IPS-15b (cell line): ENCODE measurements around the gene PITRM1.

Experiments used
- H3K27me3 ChIP-seq: one replicate; pipeline ENCODE4 v1.6.1; 2013; ENCODE audit warnings: low read length; ENCODE audit not compliant: control insufficient read depth, insufficient read depth
- H3K36me3 ChIP-seq: one replicate; pipeline ENCODE4 v1.6.1; 2013; ENCODE audit warnings: low read length; ENCODE audit not compliant: control insufficient read depth, insufficient read depth
- H3K4me1 ChIP-seq: one replicate; pipeline ENCODE4 v1.6.1; 2013; ENCODE audit warnings: mild to moderate bottlenecking, low read length; ENCODE audit not compliant: control insufficient read depth, insufficient read depth
- H3K4me3 ChIP-seq: one replicate; pipeline ENCODE4 v1.5.1; 2013; ENCODE audit warnings: low read depth, low read length
- H3K9ac ChIP-seq: one replicate; pipeline ENCODE4 v1.6.1; 2013; ENCODE audit warnings: low read depth, mild to moderate bottlenecking, low read length
- H3K9me3 ChIP-seq: one replicate; pipeline ENCODE4 v1.6.1; 2013; ENCODE audit warnings: mild to moderate bottlenecking, low read length; ENCODE audit not compliant: control insufficient read depth, insufficient read depth

Gene PITRM1

GRCh38 chr10:3122486-3123205, 49.9 kb downstream of the PITRM1 start:
- Histone ChIP-seq H3K4me3 (no peak overlapping the region), H3K27me3 (no peaks in the 10 kb centered on the region), H3K9me3 (no peaks in the 10 kb centered on the region), H3K4me1 (no peaks in the 10 kb centered on the region), H3K9ac (no peak overlapping the region), H3K36me3 (peaks cover 72% of the 10 kb centered on the region)

GRCh38 chr10:3122034-3122433, 50.5 kb downstream of the PITRM1 start:
- Histone ChIP-seq H3K4me1 (no peaks in the 10 kb centered on the region), H3K36me3 (peaks cover 74% of the 10 kb centered on the region), H3K9ac (no peak overlapping the region), H3K4me3 (no peak overlapping the region), H3K27me3 (no peaks in the 10 kb centered on the region), H3K9me3 (no peaks in the 10 kb centered on the region)

GRCh38 chr10:3119796-3120459, 52.7 kb downstream of the PITRM1 start:
- no peak overlapping the region for H3K9ac ChIP-seq
- peaks cover 69% of the 10 kb centered on the region for H3K36me3 ChIP-seq
- no peaks in the 10 kb centered on the region for H3K27me3 ChIP-seq
- H3K4me3 ChIP-seq: no peak overlapping the region
- no peaks in the 10 kb centered on the region for H3K4me1 ChIP-seq
- H3K9me3 ChIP-seq: no peaks in the 10 kb centered on the region

- H3K9me3 ChIP-seq: no peaks in the 10 kb centered on the region
- no peaks in the 10 kb centered on the region for H3K4me1 ChIP-seq
- no peak overlapping the region for H3K4me3 ChIP-seq
- peaks cover 65% of the 10 kb centered on the region for H3K36me3 ChIP-seq
- no peaks in the 10 kb centered on the region for H3K27me3 ChIP-seq
- no peak overlapping the region for H3K9ac ChIP-seq
These were observed 53.9 kb downstream of the PITRM1 start for GRCh38 chr10:3118641-3119091.

- Histone ChIP-seq H3K9me3 (no peaks in the 10 kb centered on the region), H3K9ac (no peak overlapping the region), H3K4me1 (no peaks in the 10 kb centered on the region), H3K4me3 (no peak overlapping the region), H3K36me3 (peaks cover 66% of the 10 kb centered on the region), H3K27me3 (no peaks in the 10 kb centered on the region)
These were observed 55.1 kb downstream of the PITRM1 start for GRCh38 chr10:3117486-3117885.

GRCh38 chr10:3116508-3117100, 56.0 kb downstream of the PITRM1 start:
- Histone ChIP-seq H3K9ac (no peak overlapping the region), H3K27me3 (no peaks in the 10 kb centered on the region), H3K4me3 (no peak overlapping the region), H3K36me3 (peaks cover 66% of the 10 kb centered on the region), H3K9me3 (no peaks in the 10 kb centered on the region), H3K4me1 (no peaks in the 10 kb centered on the region)

- H3K9ac ChIP-seq: no peak overlapping the region
- H3K36me3 ChIP-seq: peaks cover 70% of the 10 kb centered on the region
- H3K27me3 ChIP-seq: no peaks in the 10 kb centered on the region
- no peak overlapping the region for H3K4me3 ChIP-seq
- no peaks in the 10 kb centered on the region for H3K9me3 ChIP-seq
- H3K4me1 ChIP-seq: no peaks in the 10 kb centered on the region
These were observed 56.9 kb downstream of the PITRM1 start for GRCh38 chr10:3115685-3116084.

- H3K4me1 ChIP-seq: no peaks in the 10 kb centered on the region
- H3K27me3 ChIP-seq: no peaks in the 10 kb centered on the region
- H3K4me3 ChIP-seq: no peak overlapping the region
- no peaks in the 10 kb centered on the region for H3K9me3 ChIP-seq
- H3K9ac ChIP-seq: no peak overlapping the region
- H3K36me3 ChIP-seq: peaks cover 77% of the 10 kb centered on the region
These were observed 59.2 kb downstream of the PITRM1 start for GRCh38 chr10:3113343-3113720.

- no peaks in the 10 kb centered on the region for H3K9me3 ChIP-seq
- H3K4me1 ChIP-seq: no peaks in the 10 kb centered on the region
- H3K27me3 ChIP-seq: no peaks in the 10 kb centered on the region
- no peak overlapping the region for H3K4me3 ChIP-seq
- no peak overlapping the region for H3K9ac ChIP-seq
- H3K36me3 ChIP-seq: peaks cover 75% of the 10 kb centered on the region
These were observed 60.9 kb downstream of the PITRM1 start for GRCh38 chr10:3111621-3112163.

GRCh38 chr10:3110782-3111620, 61.6 kb downstream of the PITRM1 start:
- no peaks in the 10 kb centered on the region for H3K27me3 ChIP-seq
- H3K4me1 ChIP-seq: no peaks in the 10 kb centered on the region
- no peak overlapping the region for H3K9ac ChIP-seq
- H3K4me3 ChIP-seq: no peak overlapping the region
- no peaks in the 10 kb centered on the region for H3K9me3 ChIP-seq
- peaks cover 70% of the 10 kb centered on the region for H3K36me3 ChIP-seq

- Histone ChIP-seq H3K36me3 (peaks cover 76% of the 10 kb centered on the region), H3K27me3 (no peaks in the 10 kb centered on the region), H3K4me3 (no peak overlapping the region), H3K9me3 (no peaks in the 10 kb centered on the region), H3K9ac (no peak overlapping the region), H3K4me1 (no peaks in the 10 kb centered on the region)
These were observed 62.9 kb downstream of the PITRM1 start for GRCh38 chr10:3109633-3110032.
